Fibroblast of gingiva (primary cell): ENCODE measurements around the gene ARMC7.
A peak's percentile ranks its signal among the peaks of the same experiment; 100 is the strongest.
"Not testable (repeated sequence)": the region's sequence is repeated elsewhere in the genome, so short reads cannot be mapped to it uniquely, and the experiment has no call there.

ENCODE experiments used
- DNase-seq: peaks from one replicate; pipeline ENCODE4 v3.0.0-alpha.2; 2011; ENCODE audit warnings: low read depth

ARMC7 gene

GRCh38 chr17:75109407-75110233 is at the start of gene ARMC7:
TSS of gene ARMC7 (plus strand) at chr17:75109969. CDS start at chr17:75110289, 320 bp downstream.
- peak; percentile 72 for DNase-seq

- DNase-seq: no peak
These were observed 49.2 kb upstream of the ARMC7 start for GRCh38 chr17:75060434-75061054.

- DNase-seq: no peak
These were observed 48.7 kb upstream of the ARMC7 start for GRCh38 chr17:75061055-75061438.

DNA sequence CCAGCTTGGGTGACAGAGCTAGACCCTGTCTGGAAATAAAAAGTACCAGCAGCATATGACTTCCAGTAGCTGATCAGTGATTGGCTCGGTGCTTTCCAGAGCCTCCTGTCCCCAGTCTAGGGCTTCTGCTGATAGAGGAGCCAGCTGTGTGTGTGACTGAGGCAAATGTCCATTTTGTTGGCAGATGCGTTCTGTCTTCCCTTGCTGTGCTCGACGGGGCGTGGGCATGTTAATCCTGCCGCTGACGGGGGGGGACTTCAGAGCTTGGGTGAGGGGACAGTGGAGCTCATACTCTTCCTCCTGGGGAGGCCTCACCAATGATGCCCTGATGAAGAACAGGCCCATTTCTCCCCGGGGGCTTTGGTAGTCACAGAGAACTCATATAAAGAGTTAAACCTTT is 48.2 kb upstream of the ARMC7 start:
- DNase-seq: no peak

DNA sequence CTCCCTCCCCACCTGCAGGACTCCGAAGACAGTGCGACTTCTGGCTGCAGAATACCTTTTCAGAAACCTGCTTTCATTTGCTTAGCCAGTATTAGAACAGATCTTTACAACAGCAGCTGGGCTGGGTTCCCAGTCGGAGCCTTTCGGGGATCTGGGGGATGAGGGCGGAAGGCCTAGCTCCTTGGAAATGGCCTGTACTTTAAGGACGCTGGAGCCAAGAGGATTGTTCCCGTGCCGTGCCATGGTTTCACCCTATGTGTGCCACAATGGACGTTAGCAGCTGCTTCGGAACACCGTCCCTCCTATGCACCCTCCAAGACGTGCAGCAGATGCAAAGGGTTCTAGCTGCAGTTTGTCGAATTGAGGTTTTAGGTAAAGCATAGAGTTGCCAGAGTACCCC is 46.6 kb upstream of the ARMC7 start:
- DNase-seq: no peak

GRCh38 chr17:75063626-75064025 is 46.1 kb upstream of the ARMC7 start:
- DNase-seq: no peak

GRCh38 chr17:75064040-75064439 is 45.7 kb upstream of the ARMC7 start:
- DNase-seq: no peak

DNA sequence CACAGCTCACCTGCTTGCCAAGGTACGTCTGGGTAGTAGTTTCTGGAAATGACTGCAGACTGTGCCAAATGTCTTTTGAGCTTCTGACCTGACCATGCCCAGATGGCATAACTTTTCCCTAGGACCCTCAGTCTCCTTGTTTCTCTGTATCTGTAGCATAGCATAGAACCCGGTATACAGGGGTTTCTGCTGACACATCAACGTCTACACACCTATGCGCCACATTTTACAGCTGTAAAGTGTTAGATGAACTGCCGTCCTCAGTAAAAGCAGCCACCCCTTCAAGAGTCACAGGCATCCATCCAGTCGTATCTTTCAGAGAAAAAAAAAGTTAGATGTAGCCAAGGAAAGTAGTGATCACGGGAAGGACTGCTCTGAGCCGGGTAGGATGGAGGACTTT is 45.3 kb upstream of the ARMC7 start:
- DNase-seq: no peak

GRCh38 chr17:75064867-75065561 is 44.8 kb upstream of the ARMC7 start:
- DNase-seq: no peak

DNA sequence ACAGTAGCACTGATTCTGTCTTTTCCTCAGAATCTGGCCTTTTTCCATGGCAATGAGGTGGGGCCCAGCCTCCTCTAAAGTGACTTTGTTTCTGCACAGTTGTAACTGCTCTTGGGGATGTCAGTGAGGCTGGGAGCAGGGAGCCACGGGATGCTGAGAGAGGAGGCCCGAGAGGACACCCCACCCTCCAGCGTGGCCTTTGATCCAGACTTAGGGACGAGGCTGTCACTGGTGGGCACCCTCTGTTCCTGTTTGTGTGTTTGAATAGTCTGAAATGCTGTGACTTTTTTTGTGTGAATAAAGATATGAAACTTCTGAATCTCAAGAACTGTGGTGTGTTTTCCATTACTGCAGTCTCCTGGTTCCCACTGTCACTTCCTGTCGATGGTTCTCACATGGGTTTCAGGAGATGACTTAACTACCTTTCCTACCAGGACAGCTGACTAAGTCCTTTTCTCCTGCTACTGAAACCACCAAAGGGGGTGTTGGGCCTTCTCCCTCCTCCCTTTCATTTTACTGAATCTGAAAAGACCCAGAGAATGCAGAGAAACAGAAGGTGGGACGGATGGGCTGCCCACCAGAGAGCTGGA is 44.1 kb upstream of the ARMC7 start:
- DNase-seq: no peak

- no peak for DNase-seq
These were observed 41.9 kb upstream of the ARMC7 start for GRCh38 chr17:75067856-75068255.

- no peak for DNase-seq
These were observed 41.0 kb upstream of the ARMC7 start for GRCh38 chr17:75068750-75069149.

GRCh38 chr17:75069783-75070182 is 40.0 kb upstream of the ARMC7 start:
- no peak for DNase-seq

GRCh38 chr17:75071478-75072271 is 38.1 kb upstream of the ARMC7 start:
- not testable (repeated sequence) for DNase-seq

GRCh38 chr17:75072909-75073308 is 36.9 kb upstream of the ARMC7 start:
- DNase-seq: not testable (repeated sequence)

DNA sequence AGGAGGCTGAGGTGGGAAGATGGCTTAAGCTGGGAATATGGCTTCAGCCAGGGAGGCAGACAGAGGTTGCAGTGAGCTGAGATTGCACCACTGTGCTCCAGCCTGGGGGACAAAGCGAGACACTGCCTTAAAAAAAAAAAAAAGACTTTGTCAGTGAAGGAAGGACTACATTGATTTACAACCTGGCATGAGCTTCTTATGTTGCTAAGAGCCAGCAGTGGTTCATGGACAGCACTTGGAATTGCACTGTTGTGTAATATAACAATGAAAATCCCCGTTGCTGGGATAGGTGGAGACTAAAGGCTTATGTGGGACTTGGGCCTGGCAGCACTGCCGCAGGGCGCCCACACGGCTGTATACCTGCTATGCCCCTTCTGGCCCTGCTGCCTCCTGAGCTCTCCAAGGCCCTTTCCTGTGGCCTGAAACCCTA is 36.1 kb upstream of the ARMC7 start:
- DNase-seq: no peak

GRCh38 chr17:75074532-75074931 is 35.2 kb upstream of the ARMC7 start:
- no peak for DNase-seq

- DNase-seq: no peak
These were observed 34.0 kb upstream of the ARMC7 start for GRCh38 chr17:75075597-75076336.

DNA sequence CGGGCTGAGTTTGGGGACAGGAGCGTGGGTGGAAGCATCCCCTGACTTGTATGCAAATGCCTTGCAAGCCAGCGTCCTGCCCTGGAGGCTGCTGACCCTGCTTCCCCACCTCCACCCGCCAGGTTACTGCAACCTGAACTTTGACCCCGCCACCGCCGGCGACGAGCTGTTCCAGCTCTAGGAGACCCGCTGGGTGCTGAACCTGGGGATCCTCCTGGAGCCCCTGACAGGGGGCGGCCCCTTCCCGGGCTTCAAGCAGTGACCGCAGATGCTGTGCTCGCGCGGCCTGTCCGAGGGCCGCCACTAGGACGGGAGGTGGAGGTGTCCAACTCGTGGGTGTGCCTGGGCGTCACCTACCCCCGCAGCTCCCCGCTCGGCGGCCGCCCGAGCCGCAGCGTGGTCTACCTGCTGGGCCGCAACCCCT is 32.7 kb upstream of the ARMC7 start:
- DNase-seq: no peak

DNA sequence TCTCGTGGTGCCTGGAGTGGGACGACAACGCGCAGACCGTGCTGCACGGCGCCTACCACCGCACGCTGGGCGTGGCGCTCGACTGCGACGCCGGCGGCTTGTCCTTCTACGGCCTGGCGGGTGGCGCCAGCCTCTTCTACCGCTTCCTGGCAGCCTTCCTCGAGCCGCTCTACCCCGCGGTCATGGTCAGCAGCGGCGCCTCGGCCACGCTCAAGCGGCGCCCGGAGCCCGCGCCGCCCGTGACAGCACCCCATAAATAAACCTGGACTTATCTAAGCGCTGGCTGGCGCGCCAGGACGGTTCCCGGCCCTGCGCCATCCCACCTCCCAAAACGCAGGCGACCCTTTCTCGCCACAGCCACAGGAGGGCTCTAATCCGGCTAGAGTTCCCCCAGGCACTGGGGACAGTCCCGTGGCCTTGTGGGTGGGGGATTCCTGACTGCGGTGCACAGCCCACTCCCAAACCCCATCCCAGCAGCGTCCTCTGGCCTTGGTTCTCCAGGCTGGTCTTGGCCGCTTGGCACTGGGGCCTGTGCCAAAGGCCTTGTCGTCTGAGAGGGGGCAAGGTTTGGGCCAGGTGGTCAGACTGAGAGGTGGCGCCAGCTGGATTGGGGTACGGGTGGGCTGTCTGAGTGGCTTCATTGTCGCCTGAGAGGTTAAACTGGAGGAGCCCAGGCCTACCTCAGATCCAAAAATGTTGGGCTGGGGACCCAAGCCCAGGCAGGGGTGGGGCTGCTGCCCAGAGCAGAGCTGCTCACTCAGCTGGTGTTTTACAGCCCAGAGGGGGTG is 32.1 kb upstream of the ARMC7 start:
- DNase-seq: no peak
